Measurements from ENCODE around the gene RNU7-1. TPM values are rescaled to one million over a fixed set of nuclear protein-coding genes. Genes with fewer than 3 reads are reported as not detected.
A peak's percentile ranks its signal among the peaks of the same experiment; 100 is the strongest.

The RNU7-1 gene
- total and polyA plus RNA-seq, 2 of the 4 experiments (the other 2 are of a cell fraction) = not detected

DNA sequence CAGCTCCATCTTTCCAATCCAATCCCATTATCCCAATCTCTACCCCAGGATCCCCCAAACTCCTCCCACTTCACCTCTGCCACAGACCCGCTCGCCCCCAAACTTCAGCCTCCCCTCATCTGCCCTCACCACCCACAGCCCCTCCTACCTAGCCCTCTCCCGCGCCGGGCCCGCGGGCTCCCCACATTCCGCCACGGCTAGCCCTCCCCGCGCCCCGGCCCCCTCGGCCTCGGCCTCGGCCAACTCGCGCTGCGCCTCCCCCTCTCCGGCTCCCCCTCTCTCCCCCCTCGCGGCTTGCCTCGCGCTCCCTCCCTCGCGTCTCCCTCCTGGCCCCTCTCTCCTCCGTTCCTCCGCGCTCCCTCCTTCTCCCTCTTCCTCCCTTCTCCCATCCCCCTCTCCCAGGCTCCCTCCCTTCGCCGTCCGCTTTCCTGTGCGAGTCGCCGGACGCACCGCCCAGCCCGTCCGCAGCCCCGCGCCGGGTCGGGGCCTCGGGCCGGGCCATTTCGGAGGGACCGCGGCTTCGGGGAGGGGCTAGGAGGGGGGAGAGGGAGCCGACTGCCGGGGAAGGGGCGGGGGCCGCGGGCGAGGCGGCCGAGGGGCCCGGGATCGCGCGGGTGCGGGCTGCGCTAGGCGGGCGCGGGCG lies 16.1 kb upstream of the RNU7-1 start, which contains the start of gene ATN1:
ATN1 (plus strand) TSS at position 581 of the 643 bp plus-strand sequence. CDS start 6,043 bp downstream, outside the sequence.
- intact Hi-C loops (cut with micrococcal nuclease) (no loop called here), dilution Hi-C loops (cut with HindIII; ENCODE audit: low sequenced_read_pairs, unreplicated experiment) (no loop called here), in situ Hi-C loops (cut with MboI; ENCODE audit: low sequenced_read_pairs) (no loop called here)
- 4% methylated on average over 8 of the region's 66 CpGs; no CpG with 5 or more reads in 1 of the 2 experiments for WGBS, 2 experiments (ENCODE audit: extremely low coverage in 2 of 2, insufficient read length in 1 of 2)
- Histone ChIP-seq H3K23ac (ENCODE audit: low read depth, low read length) (peak within 1 kb of the TSS; percentile 97), H4K8ac (ENCODE audit: low read depth in 2 of 2, low read length in 2 of 2) (peak within 1 kb of the TSS; percentile 61 to 94), H2BK5ac (ENCODE audit: low read depth, low read length, poor library complexity, severe bottlenecking) (peak within 1 kb of the TSS; percentile 89), H4K5ac (ENCODE audit: low read depth, low read length) (peak within 1 kb of the TSS; percentile 74), H2BK120ac (ENCODE audit: low read depth, low read length) (peak within 1 kb of the TSS; percentile 71), H3K27ac (ENCODE audit: insufficient read depth, low read length) (peak within 1 kb of the TSS; percentile 95), H2AK9ac (replicated peaks; ENCODE audit: low read depth, low read length, poor library complexity) (peak within 1 kb of the TSS; percentile 99), H3K9me3 (ENCODE audit: control insufficient read depth, insufficient read depth, low read length) (no peaks in the 10 kb centered on the region), H3K79me1 (ENCODE audit: low read depth in 1 of 2, low read length in 2 of 2) (peaks cover 11 to 44% of the 10 kb centered on the region in 2 experiments; a peak in 3 of 4 replicates), H3K36me3 (ENCODE audit: control insufficient read depth, insufficient read depth, low read length) (peaks cover 12% of the 10 kb centered on the region), H3K18ac (ENCODE audit: low read depth, low read length) (peak within 1 kb of the TSS; percentile 66), H2BK15ac (ENCODE audit: low read depth, low read length) (peak within 1 kb of the TSS; percentile 85; the same call in 1 of the 3 replicates), H3K14ac (replicated peaks; ENCODE audit: low read depth, low read length) (peak within 1 kb of the TSS; percentile 96), H2AFZ (replicated peaks; ENCODE audit: low read length, poor library complexity) (peak within 1 kb of the TSS; percentile 88), H3K4me3 (ENCODE audit: insufficient read depth, low read depth, low read length) (peak within 1 kb of the TSS; percentile 93), H3K4me1 (ENCODE audit: control insufficient read depth, insufficient read depth, low read length) (peaks cover 25% of the 10 kb centered on the region), H4K20me1 (ENCODE audit: insufficient read depth, low read length) (peaks cover 36% of the 10 kb centered on the region), H2AK5ac (ENCODE audit: low read depth, low read length) (peak within 1 kb of the TSS; percentile 97), H3K9me1 (ENCODE audit: insufficient read depth, low read length) (peaks cover 7% of the 10 kb centered on the region), H4K91ac (ENCODE audit: insufficient read depth, low read depth, low read length) (peak within 1 kb of the TSS; percentile 95), H3K9ac (ENCODE audit: low read depth, low read length) (peak within 1 kb of the TSS; percentile 96), H2BK20ac (ENCODE audit: low read depth, low read length) (0 out of 2 replicates have a peak within 1 kb of the TSS, but pooled peaks have one; percentile 34), H3K4ac (ENCODE audit: low read depth, low read length) (peak within 1 kb of the TSS; percentile 98), H3K56ac (ENCODE audit: extremely low read depth, insufficient read depth, low read length) (peak within 1 kb of the TSS; percentile 96), H3K4me2 (ENCODE audit: low read depth, low read length) (peak within 1 kb of the TSS; percentile 98), H3K27me3 (ENCODE audit: control insufficient read depth, insufficient read depth, low read length) (no peaks in the 10 kb centered on the region)
- peak; percentile 62 for ATAC-seq (ENCODE audit: low read depth)
- no TSS peak for BruUV-seq (replicated peaks)
- no peak for TF ChIP-seq FOS (IDR thresholded peaks at IDR 0.05; ENCODE audit: low read depth, low read length)
- 0 out of 2 replicates have a peak, but pooled peaks have one; percentile 31 for TF ChIP-seq POLR2A (IDR thresholded peaks at IDR 0.05; ENCODE audit: low read depth, low read length)
- no peak for TF ChIP-seq RAD21 (IDR thresholded peaks at IDR 0.05; ENCODE audit: low read length)
- TF ChIP-seq MXI1 (IDR thresholded peaks at IDR 0.05; ENCODE audit: borderline replicate concordance, low read depth, low read length) = peak; percentile 30; the same call in 1 of the 2 replicates
- TF ChIP-seq MAZ (IDR thresholded peaks at IDR 0.05; ENCODE audit: borderline replicate concordance, low read depth, low read length) = peak; percentile 96
- no peak for TF ChIP-seq CEBPB (IDR thresholded peaks at IDR 0.05; ENCODE audit: low read depth, low read length)
- no peak for TF ChIP-seq USF2 (IDR thresholded peaks at IDR 0.05; ENCODE audit: low read depth, low read length)
- no peak for TF ChIP-seq RCOR1 (IDR thresholded peaks at IDR 0.05; ENCODE audit: insufficient replicate concordance, low read length)
- peak; percentile 78 for DNase-seq
- CTCF ChIA-PET = interaction anchor here (0.6 kb wide), 1 partner anchor 456 kb away, joined by 3 read pairs; no protein-coding TSS in a partner anchor
- POLR2A ChIA-PET (ENCODE audit: unreplicated experiment) = no interaction called here

Data from IMR-90 (cell line).